Duodenal mucosa (tissue), 2 donors: ENCODE data around the gene CTSK.

Source experiments
- H3K27ac ChIP-seq: one replicate; pipeline ENCODE4 v1.7.0; 2013; ENCODE audit warnings: low read depth, low read length
- H3K27me3 ChIP-seq, 2 donors: one replicate each; pipeline ENCODE4 v1.7.0; 2013; ENCODE audit warnings: low read length in 2 of 2, control low read depth in 1 of 2; ENCODE audit not compliant: insufficient read depth in 2 of 2, control insufficient read depth in 1 of 2
- H3K36me3 ChIP-seq, 2 donors: one replicate each; pipeline ENCODE4 v1.7.0; 2013; ENCODE audit warnings: low read length in 2 of 2, control low read depth in 1 of 2; ENCODE audit not compliant: insufficient read depth in 2 of 2, control insufficient read depth in 1 of 2
- H3K4me1 ChIP-seq, 2 donors: one replicate each; pipeline ENCODE4 v1.7.0; 2013; ENCODE audit warnings: low read length in 2 of 2, control low read depth in 1 of 2; ENCODE audit not compliant: insufficient read depth in 2 of 2, control insufficient read depth in 1 of 2
- H3K4me3 ChIP-seq, 2 donors: one replicate each; pipeline ENCODE4 v1.7.0; 2013; ENCODE audit warnings: low read length in 2 of 2, low read depth in 1 of 2
- H3K9ac ChIP-seq, 2 donors: one replicate each; pipeline ENCODE4 v1.7.0; 2013; ENCODE audit warnings: low read length in 2 of 2, low read depth in 1 of 2
- H3K9me3 ChIP-seq, 2 donors: one replicate each; pipeline ENCODE4 v1.7.0; 2013; ENCODE audit warnings: low read length in 2 of 2, control low read depth in 1 of 2; ENCODE audit not compliant: control insufficient read depth in 1 of 2

The CTSK gene

GRCh38 chr1:150748878-150749719 is 59.0 kb downstream of the CTSK start:
- Histone ChIP-seq H3K4me3 (no peak overlapping the region), H3K27ac (no peak overlapping the region), H3K9ac (no peak overlapping the region), H3K36me3 (peaks cover 19 to 76% of the 10 kb centered on the region in 2 donors), H3K4me1 (peaks cover 0 to 3% of the 10 kb centered on the region in 2 donors), H3K9me3 (no peaks in the 10 kb centered on the region), H3K27me3 (no peaks in the 10 kb centered on the region)
